GM12892 (cell line): ENCODE measurements around the gene ACTL7A.

Experiments used
- POLR2A ChIP-seq: IDR thresholded peaks from 2 replicates; pipeline ENCODE4 v1.6.1; 2011; ENCODE audit warnings: low read depth, low read length, control low read depth
- TAF1 ChIP-seq: IDR thresholded peaks from 2 replicates; pipeline ENCODE4 v1.6.1; 2011; ENCODE audit warnings: low read depth, mild to moderate bottlenecking, control low read depth, low read length, borderline replicate concordance

DNA sequence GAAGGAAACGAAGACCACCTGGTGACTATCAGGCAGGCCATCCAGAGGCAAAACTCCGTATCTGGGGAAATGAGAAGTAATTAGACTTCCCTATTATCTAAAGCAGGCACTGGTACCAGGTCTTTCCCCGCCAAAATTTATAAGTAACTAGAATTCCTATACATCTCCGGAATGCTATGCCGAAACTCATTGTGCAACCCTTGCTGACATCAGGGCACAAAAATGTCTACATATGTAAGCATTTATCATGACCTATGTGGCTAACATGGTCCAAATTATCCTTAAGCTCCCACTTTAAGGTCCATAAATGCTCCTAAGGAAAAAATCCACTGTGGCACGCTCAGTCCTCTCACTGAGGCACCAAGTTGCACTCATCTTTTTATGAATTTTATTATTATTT, 24.0 kb upstream of the ACTL7A start:
- TF ChIP-seq TAF1 (no peak), POLR2A (no peak)
